Esophagus muscularis mucosa (tissue), 3 donors: Measurements from ENCODE around the gene SLC16A11.

ENCODE experiments used
- CTCF ChIP-seq, 3 experiments: fragments of 200-600 bp in 2 of 3; fragments of 450-650 bp in 1 of 3; sonication (generic) in 2 of 3; IDR thresholded peaks; one replicate each; pipeline ENCODE4 v1.5.1; 2017 to 2019; ENCODE audit warnings: antibody characterized with exemption in 3 of 3, mild to moderate bottlenecking in 2 of 3, moderate library complexity in 1 of 3
- POLR2A ChIP-seq: fragments of 450-650 bp; IDR thresholded peaks from one replicate; pipeline ENCODE4 v1.6.1; 2017; ENCODE audit warnings: antibody characterized with exemption, moderate library complexity, mild to moderate bottlenecking, low read depth

- TF ChIP-seq CTCF (IDR thresholded peaks at IDR 0.05) (no peak), POLR2A (no peak)
These were observed 32.5 kb downstream of the SLC16A11 start for GRCh38 chr17:7011415-7011814.
